ENCODE results near the gene IGSF3.

The IGSF3 gene

GRCh38 chr1:116585886-116586285, 81.6 kb downstream of the IGSF3 start:
- H2BK120ac ChIP-seq (ENCODE audit: insufficient read depth, low read length, poor library complexity): no peak overlapping the region
- no peak overlapping the region for H3K18ac ChIP-seq (ENCODE audit: low read length)
- no peak overlapping the region for H3K4ac ChIP-seq (ENCODE audit: low read depth, low read length)
- no peak overlapping the region for H3K27ac ChIP-seq (ENCODE audit: low read depth, low read length)
- no peak overlapping the region for H2BK5ac ChIP-seq (ENCODE audit: low read depth, low read length, poor library complexity)
- H3K79me2 ChIP-seq (ENCODE audit: control insufficient read depth, insufficient read depth, low read length, poor library complexity): no peaks in the 10 kb centered on the region
- peaks cover 3% of the 10 kb centered on the region for H3K9me3 ChIP-seq (ENCODE audit: insufficient read depth, low read depth, low read length)
- H2BK12ac ChIP-seq (ENCODE audit: low read length): no peak overlapping the region
- no peak overlapping the region for H4K12ac ChIP-seq (ENCODE audit: low read depth, low read length)
- H4K91ac ChIP-seq (ENCODE audit: low read depth, low read length): no peak overlapping the region
- H3K27me3 ChIP-seq (ENCODE audit: insufficient read depth, low read length): no peaks in the 10 kb centered on the region
- no CpG with 5 or more reads among the region's 1 CpG for WGBS (ENCODE audit: extremely low coverage, insufficient coverage, insufficient read length)
- H2AK5ac ChIP-seq (ENCODE audit: low read length): no peak overlapping the region
- no peak overlapping the region for H3K4me3 ChIP-seq (ENCODE audit: low read depth, low read length)
- H4K8ac ChIP-seq (ENCODE audit: low read depth, low read length): no peak overlapping the region
- peaks cover 7 to 9% of the 10 kb centered on the region in 2 experiments for H3K4me1 ChIP-seq (ENCODE audit: control insufficient read depth in 1 of 2, insufficient read depth in 2 of 2, low read length in 2 of 2)
- H3K23ac ChIP-seq (ENCODE audit: low read length): no peak overlapping the region
- H3K14ac ChIP-seq (ENCODE audit: low read length): no peak overlapping the region
- no peaks in the 10 kb centered on the region for H3K79me1 ChIP-seq (ENCODE audit: low read length)
- H2AFZ ChIP-seq (ENCODE audit: insufficient read depth, low read length, poor library complexity): no peak overlapping the region
- no peak overlapping the region for H3K4me2 ChIP-seq (ENCODE audit: low read length)
- DNase-seq: peak; percentile 37 to 74
- peaks cover 28 to 37% of the 10 kb centered on the region in 2 experiments for H3K36me3 ChIP-seq (ENCODE audit: control insufficient read depth in 1 of 2, insufficient read depth in 2 of 2, low read length in 2 of 2)
- no peak overlapping the region for H3K9ac ChIP-seq (ENCODE audit: low read length)

- H3K9me3 ChIP-seq (ENCODE audit: insufficient read depth, low read depth, low read length): peaks cover 3% of the 10 kb centered on the region
- no peak overlapping the region for H3K27ac ChIP-seq (ENCODE audit: low read depth, low read length)
- H3K23ac ChIP-seq (ENCODE audit: low read length): no peak overlapping the region
- peaks cover 35 to 45% of the 10 kb centered on the region in 2 experiments for H3K36me3 ChIP-seq (ENCODE audit: control insufficient read depth in 1 of 2, insufficient read depth in 2 of 2, low read length in 2 of 2)
- peak overlapping the region; percentile 20 for H4K8ac ChIP-seq (ENCODE audit: low read depth, low read length)
- no peak overlapping the region for H2BK12ac ChIP-seq (ENCODE audit: low read length)
- no peak overlapping the region for H4K12ac ChIP-seq (ENCODE audit: low read depth, low read length)
- H3K4ac ChIP-seq (ENCODE audit: low read depth, low read length): no peak overlapping the region
- H3K79me2 ChIP-seq (ENCODE audit: control insufficient read depth, insufficient read depth, low read length, poor library complexity): no peaks in the 10 kb centered on the region
- no peak overlapping the region for H2BK5ac ChIP-seq (ENCODE audit: low read depth, low read length, poor library complexity)
- no CpG with 5 or more reads among the region's 3 CpGs for WGBS (ENCODE audit: extremely low coverage, insufficient coverage, insufficient read length)
- no peak overlapping the region for H3K4me3 ChIP-seq (ENCODE audit: low read depth, low read length)
- H3K9ac ChIP-seq (ENCODE audit: low read length): no peak overlapping the region
- H4K91ac ChIP-seq (ENCODE audit: low read depth, low read length): no peak overlapping the region
- H3K27me3 ChIP-seq (ENCODE audit: insufficient read depth, low read length): no peaks in the 10 kb centered on the region
- H3K4me1 ChIP-seq (ENCODE audit: control insufficient read depth in 1 of 2, insufficient read depth in 2 of 2, low read length in 2 of 2): peaks cover 2 to 3% of the 10 kb centered on the region in 2 experiments
- H3K18ac ChIP-seq (ENCODE audit: low read length): peak overlapping the region; percentile 76
- H3K79me1 ChIP-seq (ENCODE audit: low read length): no peaks in the 10 kb centered on the region
- DNase-seq: no peak
- no peak overlapping the region for H2AK5ac ChIP-seq (ENCODE audit: low read length)
- H2BK120ac ChIP-seq (ENCODE audit: insufficient read depth, low read length, poor library complexity): no peak overlapping the region
- no peak overlapping the region for H2AFZ ChIP-seq (ENCODE audit: insufficient read depth, low read length, poor library complexity)
- no peak overlapping the region for H3K4me2 ChIP-seq (ENCODE audit: low read length)
- no peak overlapping the region for H3K14ac ChIP-seq (ENCODE audit: low read length)
Measured at GRCh38 chr1:116581323-116581885, 86.1 kb downstream of the IGSF3 start.

- H3K4ac ChIP-seq (ENCODE audit: low read depth, low read length): no peak overlapping the region
- peak; percentile 72 to 83 for DNase-seq
- no peak overlapping the region for H2AK5ac ChIP-seq (ENCODE audit: low read length)
- H3K27me3 ChIP-seq (ENCODE audit: insufficient read depth, low read length): no peaks in the 10 kb centered on the region
- no peak overlapping the region for H4K12ac ChIP-seq (ENCODE audit: low read depth, low read length)
- peaks cover 2 to 3% of the 10 kb centered on the region in 2 experiments for H3K4me1 ChIP-seq (ENCODE audit: control insufficient read depth in 1 of 2, insufficient read depth in 2 of 2, low read length in 2 of 2)
- no peaks in the 10 kb centered on the region for H3K79me1 ChIP-seq (ENCODE audit: low read length)
- H2BK12ac ChIP-seq (ENCODE audit: low read length): no peak overlapping the region
- WGBS (ENCODE audit: extremely low coverage, insufficient coverage, insufficient read length): no CpG with 5 or more reads among the region's 7 CpGs
- no peak overlapping the region for H3K4me2 ChIP-seq (ENCODE audit: low read length)
- H3K14ac ChIP-seq (ENCODE audit: low read length): no peak overlapping the region
- H2BK5ac ChIP-seq (ENCODE audit: low read depth, low read length, poor library complexity): no peak overlapping the region
- H4K8ac ChIP-seq (ENCODE audit: low read depth, low read length): no peak overlapping the region
- no peak overlapping the region for H3K18ac ChIP-seq (ENCODE audit: low read length)
- no peak overlapping the region for H3K27ac ChIP-seq (ENCODE audit: low read depth, low read length)
- H3K9ac ChIP-seq (ENCODE audit: low read length): no peak overlapping the region
- no peak overlapping the region for H4K91ac ChIP-seq (ENCODE audit: low read depth, low read length)
- peaks cover 35 to 47% of the 10 kb centered on the region in 2 experiments for H3K36me3 ChIP-seq (ENCODE audit: control insufficient read depth in 1 of 2, insufficient read depth in 2 of 2, low read length in 2 of 2)
- H3K23ac ChIP-seq (ENCODE audit: low read length): no peak overlapping the region
- H3K4me3 ChIP-seq (ENCODE audit: low read depth, low read length): no peak overlapping the region
- H3K79me2 ChIP-seq (ENCODE audit: control insufficient read depth, insufficient read depth, low read length, poor library complexity): no peaks in the 10 kb centered on the region
- H3K9me3 ChIP-seq (ENCODE audit: insufficient read depth, low read depth, low read length): peaks cover 3% of the 10 kb centered on the region
- no peak overlapping the region for H2AFZ ChIP-seq (ENCODE audit: insufficient read depth, low read length, poor library complexity)
- H2BK120ac ChIP-seq (ENCODE audit: insufficient read depth, low read length, poor library complexity): no peak overlapping the region
Measured at GRCh38 chr1:116580446-116581322, 86.8 kb downstream of the IGSF3 start.

DNA sequence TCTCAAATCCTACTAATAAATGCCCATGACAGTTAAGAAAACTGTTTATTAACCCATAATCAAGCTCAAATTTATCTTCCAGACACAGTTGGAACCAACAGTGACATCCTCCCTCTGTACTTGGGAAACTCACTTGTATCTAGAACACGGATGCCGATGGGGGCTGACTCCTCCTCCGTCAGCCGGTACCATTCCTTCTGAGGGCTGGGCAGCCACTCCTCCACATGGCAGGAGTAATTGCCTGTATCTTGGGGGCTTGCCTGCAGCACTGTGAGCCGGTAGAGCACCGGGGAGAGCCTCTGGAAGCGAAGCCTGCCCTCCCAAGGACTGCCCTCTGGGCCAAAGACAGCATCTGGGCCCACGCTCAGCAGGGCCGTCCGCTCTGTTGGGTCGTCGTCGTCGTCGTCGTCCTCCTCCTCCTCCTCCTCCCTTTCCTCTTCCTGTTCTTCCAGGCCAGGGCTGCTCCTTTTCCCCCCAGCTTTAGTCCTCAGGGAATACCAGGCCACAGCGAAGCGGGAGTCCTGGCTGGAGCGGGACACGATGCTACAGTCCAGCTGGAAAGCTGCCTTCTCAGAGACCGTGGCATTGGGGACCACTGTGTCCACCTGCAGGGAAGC, 88.2 kb downstream of the IGSF3 start:
- Histone ChIP-seq H3K9ac (ENCODE audit: low read length) (no peak overlapping the region), H2AFZ (ENCODE audit: insufficient read depth, low read length, poor library complexity) (no peak overlapping the region), H3K14ac (ENCODE audit: low read length) (no peak overlapping the region), H3K4me2 (ENCODE audit: low read length) (no peak overlapping the region), H3K23ac (ENCODE audit: low read length) (no peak overlapping the region), H2BK12ac (ENCODE audit: low read length) (no peak overlapping the region), H3K27ac (ENCODE audit: low read depth, low read length) (no peak overlapping the region), H3K27me3 (ENCODE audit: insufficient read depth, low read length) (no peaks in the 10 kb centered on the region), H2BK120ac (ENCODE audit: insufficient read depth, low read length, poor library complexity) (no peak overlapping the region), H3K4me1 (ENCODE audit: control insufficient read depth in 1 of 2, insufficient read depth in 2 of 2, low read length in 2 of 2) (peaks cover 2 to 3% of the 10 kb centered on the region in 2 experiments), H3K36me3 (ENCODE audit: control insufficient read depth in 1 of 2, insufficient read depth in 2 of 2, low read length in 2 of 2) (peaks cover 26 to 38% of the 10 kb centered on the region in 2 experiments), H3K9me3 (ENCODE audit: insufficient read depth, low read depth, low read length) (no peaks in the 10 kb centered on the region), H4K12ac (ENCODE audit: low read depth, low read length) (no peak overlapping the region), H4K8ac (ENCODE audit: low read depth, low read length) (no peak overlapping the region), H2AK5ac (ENCODE audit: low read length) (no peak overlapping the region), H4K91ac (ENCODE audit: low read depth, low read length) (no peak overlapping the region), H3K4me3 (ENCODE audit: low read depth, low read length) (no peak overlapping the region), H3K79me2 (ENCODE audit: control insufficient read depth, insufficient read depth, low read length, poor library complexity) (no peaks in the 10 kb centered on the region), H3K4ac (ENCODE audit: low read depth, low read length) (no peak overlapping the region), H3K18ac (ENCODE audit: low read length) (no peak overlapping the region), H2BK5ac (ENCODE audit: low read depth, low read length, poor library complexity) (no peak overlapping the region), H3K79me1 (ENCODE audit: low read length) (no peaks in the 10 kb centered on the region)
- WGBS (ENCODE audit: extremely low coverage, insufficient coverage, insufficient read length): no CpG with 5 or more reads among the region's 21 CpGs
- DNase-seq: peak; percentile 21 to 29

Measured in trophoblast cell (in vitro differentiated cells and primary cell).